ENCODE measurements around the gene PPID.
"Not testable (repeated sequence)": the region's sequence is repeated elsewhere in the genome, so short reads cannot be mapped to it uniquely, and the experiment has no call there.

The PPID gene

GRCh38 chr4:158722917-158723793 lies at the start of gene PPID:
PPID (minus strand) TSS chr4:158723396; CDS start chr4:158723288, 108 bp downstream.
- peak; percentile 70 for DNase-seq (ENCODE audit: low read depth)

- no peak for DNase-seq (ENCODE audit: low read depth)
These were observed 48.6 kb upstream of the PPID start for GRCh38 chr4:158771776-158772175.

- no peak for DNase-seq (ENCODE audit: low read depth)
These were observed 47.5 kb upstream of the PPID start for GRCh38 chr4:158770671-158771070.

GRCh38 chr4:158769175-158769921 lies 46.2 kb upstream of the PPID start:
- DNase-seq (ENCODE audit: low read depth): peak; percentile 28

- peak; percentile 61 for DNase-seq (ENCODE audit: low read depth)
These were observed 45.5 kb upstream of the PPID start, which contains the start of gene FNIP2 for GRCh38 chr4:158768555-158769174. FNIP2 (plus strand) TSS chr4:158769026; CDS start chr4:158769213, 187 bp downstream.

- no peak for DNase-seq (ENCODE audit: low read depth)
These were observed 44.3 kb upstream of the PPID start for GRCh38 chr4:158767451-158767850.

- DNase-seq (ENCODE audit: low read depth): no peak
These were observed 43.3 kb upstream of the PPID start for GRCh38 chr4:158766434-158767044.

- DNase-seq (ENCODE audit: low read depth): no peak
These were observed 40.3 kb upstream of the PPID start for GRCh38 chr4:158763462-158763861.

- no peak for DNase-seq (ENCODE audit: low read depth)
These were observed 39.4 kb upstream of the PPID start for GRCh38 chr4:158762553-158762952.

GRCh38 chr4:158760866-158761265 lies 37.7 kb upstream of the PPID start:
- DNase-seq (ENCODE audit: low read depth): no peak

- DNase-seq (ENCODE audit: low read depth): not testable (repeated sequence)
These were observed 36.3 kb upstream of the PPID start for GRCh38 chr4:158759539-158759938.

GRCh38 chr4:158758703-158759102 lies 35.5 kb upstream of the PPID start:
- no peak for DNase-seq (ENCODE audit: low read depth)

GRCh38 chr4:158758142-158758541 lies 34.9 kb upstream of the PPID start:
- DNase-seq (ENCODE audit: low read depth): no peak

GRCh38 chr4:158756588-158756987 lies 33.4 kb upstream of the PPID start:
- DNase-seq (ENCODE audit: low read depth): no peak

GRCh38 chr4:158755819-158756218 lies 32.6 kb upstream of the PPID start:
- DNase-seq (ENCODE audit: low read depth): not testable (repeated sequence)

- DNase-seq (ENCODE audit: low read depth): no peak
These were observed 31.4 kb upstream of the PPID start for GRCh38 chr4:158754385-158755180.

GRCh38 chr4:158750379-158750778 lies 27.2 kb upstream of the PPID start:
- DNase-seq (ENCODE audit: low read depth): no peak

GRCh38 chr4:158746537-158746936 lies 23.3 kb upstream of the PPID start:
- not testable (repeated sequence) for DNase-seq (ENCODE audit: low read depth)

- no peak for DNase-seq (ENCODE audit: low read depth)
These were observed 18.3 kb upstream of the PPID start for GRCh38 chr4:158741326-158742021.

GRCh38 chr4:158739600-158739999 lies 16.4 kb upstream of the PPID start:
- no peak for DNase-seq (ENCODE audit: low read depth)

- DNase-seq (ENCODE audit: low read depth): no peak
These were observed 15.7 kb upstream of the PPID start for GRCh38 chr4:158738866-158739265.

Measured in activated T-helper 1 cell treated with Interleukin-2 at 50 U/mL for 16 hours (primary cell).